Measurements from ENCODE around the gene NPAS3. TPM values are rescaled to one million over a fixed set of nuclear protein-coding genes. Genes with fewer than 3 reads are reported as not detected.

The NPAS3 gene
- total and polyA plus RNA-seq, 2 of the 8 experiments (the other 6 are each of a cell fraction or from before 2014, with no cell fraction given) = 0.11 to 0.60 TPM

- H4K91ac ChIP-seq (replicated peaks; ENCODE audit: insufficient read length, low read length) = no peak overlapping the region
- 89% methylated on average over 4 of the region's 4 CpGs; no CpG with 5 or more reads in 1 of the 2 experiments for WGBS, 2 experiments (ENCODE audit: extremely low coverage in 1 of 2, insufficient coverage in 1 of 2, insufficient read length in 1 of 2, insufficient replicate concordance in 2 of 2, low coverage in 1 of 2, low lambda C conversion rate in 2 of 2, missing lambda C conversion rate in 1 of 2)
- ChIA-PET CTCF (ENCODE audit: partially characterized antibody) (interaction anchor here (0.7 kb wide), 1 partner anchor 27 kb away, joined by 3 read pairs; no protein-coding TSS in a partner anchor), POLR2A (ENCODE audit: partially characterized antibody) (no interaction called here)
- no peak overlapping the region for H3K4ac ChIP-seq (replicated peaks; ENCODE audit: insufficient read length, low read depth, low read length)
- no peaks in the 10 kb centered on the region for H3K79me1 ChIP-seq (ENCODE audit: low read depth, low read length)
- H3K18ac ChIP-seq (ENCODE audit: extremely low read depth, low read length) = no peak overlapping the region
- DNase-seq (ENCODE audit: low read depth in 1 of 2, low spot score in 2 of 2) (no peak), FAIRE-seq (no peak)
- no peak overlapping the region for H4K8ac ChIP-seq (ENCODE audit: extremely low read depth, insufficient read depth, low read length)
- H3K9ac ChIP-seq (replicated peaks in 1 of 4; ENCODE audit: extremely low read depth in 1 of 4, low read depth in 3 of 4, low read length in 3 of 4) = no peak overlapping the region
- no peak overlapping the region for H2BK5ac ChIP-seq (ENCODE audit: low read depth, low read length)
- TF ChIP-seq TBP (IDR thresholded peaks at IDR 0.05; ENCODE audit: low read depth, low read length) (no peak), CREB1 (IDR thresholded peaks at IDR 0.05) (no peak), BCL11A (IDR thresholded peaks at IDR 0.05; ENCODE audit: low read depth in 2 of 2, low read length in 2 of 2) (no peak), CTBP2 (IDR thresholded peaks at IDR 0.05; ENCODE audit: borderline replicate concordance, insufficient read depth, insufficient read length, low read length) (no peak), TEAD4 (IDR thresholded peaks at IDR 0.05; ENCODE audit: low read depth, low read length) (no peak), RFX5 (IDR thresholded peaks at IDR 0.05; ENCODE audit: borderline replicate concordance, low read depth, low read length) (no peak), POU5F1 (IDR thresholded peaks at IDR 0.05; ENCODE audit: low read depth, low read length) (no peak), ZNF274 (IDR thresholded peaks at IDR 0.05; ENCODE audit: borderline replicate concordance, extremely low read depth, low read length) (no peak)
- H2BK20ac ChIP-seq (ENCODE audit: low read length) = no peak overlapping the region
- no peaks in the 10 kb centered on the region for H3K79me2 ChIP-seq (ENCODE audit: control insufficient read depth in 1 of 2, insufficient read depth in 2 of 2, low read length in 2 of 2)
- H2AK5ac ChIP-seq (ENCODE audit: low read depth, low read length) = no peak overlapping the region
- H3K27me3 ChIP-seq (replicated peaks in 1 of 4; ENCODE audit: control insufficient read depth in 3 of 4, extremely low read depth in 1 of 4, insufficient read depth in 3 of 4, low read length in 3 of 4) = no peaks in the 10 kb centered on the region
- H3K9me3 ChIP-seq (ENCODE audit: insufficient read depth in 2 of 2, low read depth in 1 of 2, low read length in 1 of 2) = peaks cover 6 to 9% of the 10 kb centered on the region in 2 experiments; a peak in 3 of 4 replicates
- H2BK120ac ChIP-seq (replicated peaks; ENCODE audit: low read depth, low read length) = no peak overlapping the region
- H4K20me1 ChIP-seq (replicated peaks in 1 of 2; ENCODE audit: control insufficient read depth in 1 of 2, insufficient read depth in 2 of 2, low read length in 2 of 2) = no peaks in the 10 kb centered on the region
- no peak overlapping the region for H2BK15ac ChIP-seq (ENCODE audit: low read length)
- no peak overlapping the region for H2BK12ac ChIP-seq (ENCODE audit: low read depth, low read length)
- no peak overlapping the region for H4K5ac ChIP-seq (ENCODE audit: insufficient read length, low read depth, low read length)
- no peak overlapping the region for H3K14ac ChIP-seq (ENCODE audit: insufficient read length)
- H3K4me1 ChIP-seq (replicated peaks in 1 of 4; ENCODE audit: control insufficient read depth in 3 of 4, insufficient read depth in 4 of 4, low read length in 3 of 4) = no peaks in the 10 kb centered on the region
- H3K4me2 ChIP-seq (ENCODE audit: insufficient read depth in 1 of 2, low read depth in 2 of 2, low read length in 2 of 2) = no peak overlapping the region
- H3K4me3 ChIP-seq (ENCODE audit: extremely low read depth in 1 of 4, insufficient read depth in 2 of 4, low read depth in 3 of 4, low read length in 4 of 4) = no peak overlapping the region
- H3K23me2 ChIP-seq (ENCODE audit: low read depth, low read length) = no peaks in the 10 kb centered on the region
- H3K36me3 ChIP-seq (ENCODE audit: control insufficient read depth in 2 of 4, insufficient read depth in 4 of 4, low read length in 3 of 4) = no peaks in the 10 kb centered on the region
- H3K56ac ChIP-seq (replicated peaks; ENCODE audit: insufficient read length, low read depth, low read length) = no peak overlapping the region
- H3K27ac ChIP-seq (ENCODE audit: low read depth, low read length) = no peak overlapping the region
- H3K23ac ChIP-seq (ENCODE audit: insufficient read length) = no peak overlapping the region
- no peak overlapping the region for H2AFZ ChIP-seq (ENCODE audit: low read length)
These were observed 255.9 kb downstream of the NPAS3 start for GRCh38 chr14:33194551-33194950.

Data from H1 (cell line).